Muscle of back (tissue), 10 donors: ENCODE data around the gene FTMT. TPM values are rescaled to one million over a fixed set of nuclear protein-coding genes. Genes with fewer than 3 reads are reported as not detected.

Source experiments
- polyA plus RNA-seq, 10 donors: library from polyadenylated mRNA; unstranded; fragments of 120-200 nt; gene quantifications; one replicate each; pipeline ENCODE4 v1.2.1, GENCODE V29; 2013; ENCODE audit not compliant: insufficient read length in 10 of 10

The FTMT gene
- polyA plus RNA-seq, 10 donors: not detected

Other genes with a start within 250 kb of the FTMT start
- gene SRFBP1, start 110.1 kb downstream of the FTMT start, polyA plus RNA-seq: 10 to 100 TPM in 9 of 10 donors, 1 to 10 TPM in 1; 9.9 to 13.1 (median 11.7) TPM
- 100 to 1,000 TPM in 6 of 10 donors, 10 to 100 TPM in 4; 77.0 to 143 (median 103) TPM for gene LOX, start 226.4 kb downstream of the FTMT start, polyA plus RNA-seq